GM21423 (cell line): ENCODE measurements around the gene MYH14.

Experiments
- ATAC-seq: cut with Tn5 transposase; IDR thresholded peaks from one replicate; pipeline ENCODE4 v1.9.1; 2021; ENCODE audit warnings: mild to moderate bottlenecking, moderate library complexity; ENCODE audit not compliant: unreplicated experiment

Gene MYH14

GRCh38 chr19:50255115-50255514 is 51.7 kb downstream of the MYH14 start:
- no peak for ATAC-seq

GRCh38 chr19:50257141-50257540 is 53.7 kb downstream of the MYH14 start:
- ATAC-seq = no peak

- ATAC-seq = no peak
Measured at GRCh38 chr19:50258918-50259372, 55.5 kb downstream of the MYH14 start.

GRCh38 chr19:50261446-50261970 is 58.1 kb downstream of the MYH14 start:
- no peak for ATAC-seq

GRCh38 chr19:50263176-50263575 is 59.8 kb downstream of the MYH14 start:
- no peak for ATAC-seq

GRCh38 chr19:50264483-50265186 is 61.2 kb downstream of the MYH14 start:
- no peak for ATAC-seq

- ATAC-seq = no peak
Measured at GRCh38 chr19:50266041-50266440, 62.6 kb downstream of the MYH14 start.

GRCh38 chr19:50266896-50267295 is 63.5 kb downstream of the MYH14 start:
- no peak for ATAC-seq

- no peak for ATAC-seq
Measured at GRCh38 chr19:50268041-50268440, 64.6 kb downstream of the MYH14 start.

GRCh38 chr19:50268501-50268900 is 65.1 kb downstream of the MYH14 start:
- no peak for ATAC-seq

- no peak for ATAC-seq
Measured at GRCh38 chr19:50269653-50270052, 66.2 kb downstream of the MYH14 start.

GRCh38 chr19:50272263-50272897 is 69.0 kb downstream of the MYH14 start:
- no peak for ATAC-seq

GRCh38 chr19:50273821-50274220 is 70.4 kb downstream of the MYH14 start:
- no peak for ATAC-seq

- no peak for ATAC-seq
Measured at GRCh38 chr19:50275577-50276368, 72.4 kb downstream of the MYH14 start.

- ATAC-seq = no peak
Measured at GRCh38 chr19:50276370-50277063, 73.1 kb downstream of the MYH14 start.

GRCh38 chr19:50277966-50278580 is 74.7 kb downstream of the MYH14 start:
- no peak for ATAC-seq

- ATAC-seq = no peak
Measured at GRCh38 chr19:50280074-50280473, 76.7 kb downstream of the MYH14 start.

- ATAC-seq = no peak
Measured at GRCh38 chr19:50280983-50281382, 77.6 kb downstream of the MYH14 start.

GRCh38 chr19:50281491-50281890 is 78.1 kb downstream of the MYH14 start:
- no peak for ATAC-seq

GRCh38 chr19:50285833-50286232 is 82.4 kb downstream of the MYH14 start:
- ATAC-seq = no peak
